Osteoblast (primary cell): ENCODE data around the gene BOD1. TPM values are rescaled to one million over a fixed set of nuclear protein-coding genes. Genes with fewer than 3 reads are reported as not detected.

Experiments used
- DNase-seq: peaks from one replicate; pipeline ENCODE4 v3.0.0; 2011; ENCODE audit warnings: low spot score, mixed read lengths; ENCODE audit not compliant: insufficient read length; ENCODE audit errors: missing footprints
- H2AFZ ChIP-seq: 2 replicates; pipeline ENCODE4 v1.6.0; 2011; ENCODE audit warnings: mild to moderate bottlenecking, low read length
- H3K27ac ChIP-seq: 2 replicates; pipeline ENCODE4 v1.5.1; 2011; ENCODE audit warnings: mild to moderate bottlenecking, low read depth, low read length, moderate library complexity
- H3K27me3 ChIP-seq: 2 replicates; pipeline ENCODE4 v1.6.0; 2012; ENCODE audit warnings: mild to moderate bottlenecking, control low read depth, inconsistent platforms, low read length, moderate library complexity; ENCODE audit not compliant: insufficient read depth
- H3K36me3 ChIP-seq: 2 replicates; pipeline ENCODE4 v1.5.1; 2011; ENCODE audit warnings: mild to moderate bottlenecking, low read length, control low read depth, moderate library complexity; ENCODE audit not compliant: insufficient read depth
- H3K4me1 ChIP-seq: 2 replicates; pipeline ENCODE4 v1.5.1; 2011; ENCODE audit warnings: mild to moderate bottlenecking, low read length, control low read depth, moderate library complexity; ENCODE audit not compliant: insufficient read depth
- H3K4me2 ChIP-seq: 2 replicates; pipeline ENCODE4 v1.6.0; 2011; ENCODE audit warnings: mild to moderate bottlenecking, low read length; ENCODE audit not compliant: insufficient read depth
- H3K4me3 ChIP-seq: fragments of 200-600 bp; sonication (generic); 3 replicates; pipeline ENCODE4 v1.5.1; 2012; ENCODE audit warnings: mild to moderate bottlenecking, low read length, inconsistent platforms; ENCODE audit not compliant: insufficient read depth
- H3K79me2 ChIP-seq: 2 replicates; pipeline ENCODE4 v1.6.0; 2012; ENCODE audit warnings: mild to moderate bottlenecking, low read length, control low read depth, inconsistent platforms; ENCODE audit not compliant: insufficient read depth
- H3K9me3 ChIP-seq: 2 replicates; pipeline ENCODE4 v1.5.1; 2011; ENCODE audit warnings: low read depth, low read length, control low read depth
- H4K20me1 ChIP-seq: 2 replicates; pipeline ENCODE4 v1.6.0; 2012; ENCODE audit warnings: mild to moderate bottlenecking, low read length, control low read depth; ENCODE audit not compliant: insufficient read depth
- total RNA-seq: library from RNA; depleted of rRNA; stranded (reverse); fragments of >200 nt; gene quantifications from 2 replicates; pipeline ENCODE4 v1.2.3, GENCODE V29; 2012
- TF ChIP-seq, protein P1 (sequence below): IDR thresholded peaks from 2 replicates; pipeline ENCODE4 v1.5.1; 2011; ENCODE audit warnings: mild to moderate bottlenecking, low read depth, low read length, moderate library complexity; ENCODE audit errors: extremely low read depth

BOD1 gene
- total RNA-seq, 1 donor = 90.5 TPM

GRCh38 chr5:173638126-173639040, 21.9 kb upstream of the BOD1 start:
- Histone ChIP-seq H3K27ac (no peak overlapping the region), H2AFZ (no peak overlapping the region), H3K4me3 (no peak overlapping the region), H3K4me1 (no peaks in the 10 kb centered on the region), H3K9me3 (no peaks in the 10 kb centered on the region), H3K27me3 (no peaks in the 10 kb centered on the region), H3K36me3 (no peaks in the 10 kb centered on the region), H3K79me2 (no peaks in the 10 kb centered on the region), H3K4me2 (no peak overlapping the region), H4K20me1 (no peaks in the 10 kb centered on the region)
- TF ChIP-seq, protein P1, sequence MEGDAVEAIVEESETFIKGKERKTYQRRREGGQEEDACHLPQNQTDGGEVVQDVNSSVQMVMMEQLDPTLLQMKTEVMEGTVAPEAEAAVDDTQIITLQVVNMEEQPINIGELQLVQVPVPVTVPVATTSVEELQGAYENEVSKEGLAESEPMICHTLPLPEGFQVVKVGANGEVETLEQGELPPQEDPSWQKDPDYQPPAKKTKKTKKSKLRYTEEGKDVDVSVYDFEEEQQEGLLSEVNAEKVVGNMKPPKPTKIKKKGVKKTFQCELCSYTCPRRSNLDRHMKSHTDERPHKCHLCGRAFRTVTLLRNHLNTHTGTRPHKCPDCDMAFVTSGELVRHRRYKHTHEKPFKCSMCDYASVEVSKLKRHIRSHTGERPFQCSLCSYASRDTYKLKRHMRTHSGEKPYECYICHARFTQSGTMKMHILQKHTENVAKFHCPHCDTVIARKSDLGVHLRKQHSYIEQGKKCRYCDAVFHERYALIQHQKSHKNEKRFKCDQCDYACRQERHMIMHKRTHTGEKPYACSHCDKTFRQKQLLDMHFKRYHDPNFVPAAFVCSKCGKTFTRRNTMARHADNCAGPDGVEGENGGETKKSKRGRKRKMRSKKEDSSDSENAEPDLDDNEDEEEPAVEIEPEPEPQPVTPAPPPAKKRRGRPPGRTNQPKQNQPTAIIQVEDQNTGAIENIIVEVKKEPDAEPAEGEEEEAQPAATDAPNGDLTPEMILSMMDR = no peak
- DNase-seq = no peak

DNA sequence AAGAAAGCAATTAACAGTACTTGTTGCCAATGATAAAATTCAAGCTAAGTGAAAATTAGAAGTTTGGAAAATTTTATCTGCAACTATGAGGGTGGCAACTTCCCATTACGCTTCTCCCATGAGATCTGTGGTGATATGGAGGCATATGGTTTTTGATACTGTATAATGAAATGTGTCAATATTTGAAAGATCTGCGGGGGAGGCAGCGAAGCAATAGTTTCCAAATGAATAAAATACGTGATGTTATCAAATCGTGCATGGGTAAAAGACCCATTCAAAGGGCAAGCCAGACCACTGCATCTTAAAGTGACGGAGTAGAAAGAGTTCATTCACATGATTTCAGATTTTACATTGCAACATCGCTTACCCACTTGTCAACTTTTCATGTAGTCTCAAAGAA, 20.9 kb upstream of the BOD1 start:
- no peak overlapping the region for H3K4me3 ChIP-seq
- no peak overlapping the region for H3K4me2 ChIP-seq
- TF ChIP-seq, protein P1 = no peak
- H3K79me2 ChIP-seq = no peaks in the 10 kb centered on the region
- no peaks in the 10 kb centered on the region for H3K36me3 ChIP-seq
- H4K20me1 ChIP-seq = no peaks in the 10 kb centered on the region
- DNase-seq = no peak
- H3K4me1 ChIP-seq = no peaks in the 10 kb centered on the region
- no peak overlapping the region for H2AFZ ChIP-seq
- H3K9me3 ChIP-seq = no peaks in the 10 kb centered on the region
- H3K27ac ChIP-seq = no peak overlapping the region
- H3K27me3 ChIP-seq = peaks cover 4% of the 10 kb centered on the region

DNA sequence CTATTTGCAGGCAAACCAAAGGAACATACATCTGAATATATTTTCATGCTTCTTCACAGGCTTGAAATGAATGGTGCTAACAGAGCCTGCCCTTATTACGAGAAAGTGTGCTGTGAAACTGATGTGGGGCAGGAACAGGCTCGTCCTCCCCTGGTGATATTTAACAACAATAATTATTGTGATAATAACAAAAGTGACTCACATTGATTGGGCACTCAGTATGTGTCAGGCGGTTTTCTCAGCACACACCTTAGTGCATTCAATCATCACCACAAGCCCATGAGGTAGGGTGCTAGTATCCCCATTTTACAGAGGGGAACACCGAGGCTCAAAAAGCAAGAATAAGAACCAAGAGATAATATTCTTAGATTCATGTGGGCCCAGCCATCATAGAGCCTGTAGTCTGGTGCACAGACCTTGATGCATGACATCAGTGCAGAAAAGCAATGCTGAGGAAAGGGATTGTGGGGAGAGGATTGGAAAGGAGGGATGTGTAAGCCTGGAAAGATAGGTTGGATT, 18.1 kb upstream of the BOD1 start:
- Histone ChIP-seq H3K27ac (no peak overlapping the region), H4K20me1 (no peaks in the 10 kb centered on the region), H3K27me3 (peaks cover 4% of the 10 kb centered on the region), H3K4me3 (no peak overlapping the region), H3K36me3 (no peaks in the 10 kb centered on the region), H3K4me2 (no peak overlapping the region), H3K4me1 (no peaks in the 10 kb centered on the region), H2AFZ (no peak overlapping the region), H3K79me2 (no peaks in the 10 kb centered on the region), H3K9me3 (no peaks in the 10 kb centered on the region)
- TF ChIP-seq, protein P1 = no peak
- no peak for DNase-seq

GRCh38 chr5:173633304-173633703, 16.9 kb upstream of the BOD1 start:
- H3K4me1 ChIP-seq = no peaks in the 10 kb centered on the region
- H3K4me3 ChIP-seq = no peak overlapping the region
- H3K36me3 ChIP-seq = no peaks in the 10 kb centered on the region
- H4K20me1 ChIP-seq = no peaks in the 10 kb centered on the region
- TF ChIP-seq, protein P1 = no peak
- H3K27ac ChIP-seq = no peak overlapping the region
- no peak for DNase-seq
- no peaks in the 10 kb centered on the region for H3K79me2 ChIP-seq
- no peak overlapping the region for H2AFZ ChIP-seq
- no peak overlapping the region for H3K4me2 ChIP-seq
- peaks cover 7% of the 10 kb centered on the region for H3K27me3 ChIP-seq
- H3K9me3 ChIP-seq = no peaks in the 10 kb centered on the region
